ENCODE measurements around the gene WNT16. TPM values are rescaled to one million over a fixed set of nuclear protein-coding genes. Genes with fewer than 3 reads are reported as not detected.

The WNT16 gene
- total RNA-seq, 1 donor from 2014 or later = not detected

DNA sequence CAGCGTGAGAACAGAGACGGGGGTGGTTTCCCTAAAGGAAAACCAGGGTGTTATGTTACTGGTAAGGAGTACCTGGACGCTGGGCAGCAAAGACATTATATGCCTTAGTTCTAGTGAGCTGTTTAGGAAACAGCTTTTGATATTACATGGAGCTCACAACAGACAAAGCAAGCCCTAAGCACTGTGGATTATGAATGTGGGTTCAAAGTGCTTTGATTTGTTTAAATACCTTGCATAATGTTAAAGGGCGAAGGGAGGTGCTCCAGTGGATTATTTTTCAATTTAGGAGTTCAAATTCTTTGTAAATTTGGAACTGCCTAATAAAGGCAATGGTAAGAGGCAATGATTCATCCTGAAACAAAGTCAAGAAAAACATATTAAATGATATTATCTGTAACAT, 13.8 kb downstream of the WNT16 start:
- intact Hi-C loops (cut with micrococcal nuclease) = no loop called here

DNA sequence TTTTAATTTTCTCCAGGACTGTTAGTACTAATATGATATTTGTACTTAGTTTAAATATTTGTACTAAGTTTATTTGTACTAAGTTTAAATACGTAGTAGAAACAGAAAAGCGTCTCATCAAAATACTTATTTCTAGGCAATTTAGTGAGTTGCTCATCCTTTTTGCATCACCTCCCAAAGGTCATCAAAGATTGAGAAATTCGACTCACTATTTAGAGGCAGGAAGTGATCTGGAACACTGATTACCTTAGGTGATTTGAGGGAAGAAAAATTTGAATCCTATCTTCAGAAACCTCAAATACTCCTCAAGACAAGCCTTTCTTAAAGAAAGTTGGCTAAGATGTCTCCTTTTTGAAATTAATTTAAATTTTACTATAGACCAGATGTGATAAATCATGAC, 14.5 kb downstream of the WNT16 start:
- intact Hi-C loops (cut with micrococcal nuclease) = no loop called here

GRCh38 chr7:121344093-121344492, 15.3 kb downstream of the WNT16 start:
- intact Hi-C loops (cut with micrococcal nuclease) = no loop called here

DNA sequence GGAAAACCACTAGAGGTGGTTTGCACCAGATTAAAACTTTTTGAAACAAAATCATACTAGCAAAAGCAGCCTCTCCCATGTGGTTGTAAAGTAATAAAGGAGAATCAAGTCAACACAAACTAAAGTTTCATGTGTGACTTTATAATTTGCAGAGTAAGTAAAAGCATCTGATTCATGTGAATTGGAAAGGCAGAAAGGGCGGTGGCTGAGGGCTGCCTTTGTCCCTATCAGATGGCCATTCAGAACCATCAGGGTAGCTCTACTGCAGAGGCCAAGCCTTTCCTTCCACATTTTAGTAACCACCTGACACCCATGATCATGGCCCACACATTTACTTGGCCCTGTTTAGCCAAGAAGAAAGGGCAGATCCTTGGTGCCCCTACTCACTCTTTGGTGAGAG, 15.7 kb downstream of the WNT16 start:
- intact Hi-C loops (cut with micrococcal nuclease) = no loop called here

- intact Hi-C loops (cut with micrococcal nuclease) = no loop called here
Observed at GRCh38 chr7:121351682-121352081, 22.9 kb downstream of the WNT16 start.

DNA sequence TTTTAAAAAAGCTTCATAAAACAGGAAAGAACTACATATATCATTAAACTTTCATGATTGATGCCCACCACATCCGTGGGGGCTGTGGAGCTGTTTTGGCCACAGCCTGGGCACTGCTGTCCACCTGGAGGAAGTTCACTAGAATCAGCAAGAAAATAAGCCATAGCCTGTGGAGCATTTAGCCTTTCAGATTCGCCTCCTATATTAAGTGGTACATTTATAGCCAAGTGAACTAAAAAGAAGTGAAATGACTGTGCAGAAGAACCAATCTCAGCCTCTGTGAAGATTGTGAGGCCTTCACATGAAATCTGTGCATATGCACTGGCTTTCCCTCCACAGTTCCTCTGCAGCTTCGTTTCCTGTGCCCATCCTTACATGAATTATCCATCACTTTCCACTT, 23.5 kb downstream of the WNT16 start:
- intact Hi-C loops (cut with micrococcal nuclease) = no loop called here

- intact Hi-C loops (cut with micrococcal nuclease) = no loop called here
Observed at GRCh38 chr7:121355574-121355973, 26.8 kb downstream of the WNT16 start.

GRCh38 chr7:121360564-121360963, 31.8 kb downstream of the WNT16 start:
- intact Hi-C loops (cut with micrococcal nuclease) = no loop called here

GRCh38 chr7:121366852-121367431, 38.1 kb downstream of the WNT16 start:
- intact Hi-C loops (cut with micrococcal nuclease) = loop anchor here (1.0 to 5.0 kb wide), 6 partner anchors 28 to 627 kb away; partner anchors contain the start of gene ING3

GRCh38 chr7:121369462-121369861, 40.7 kb downstream of the WNT16 start:
- intact Hi-C loops (cut with micrococcal nuclease) = loop anchor here (5.0 kb wide), 1 partner anchor 417 kb away; the partner anchor contains the start of gene ING3

DNA sequence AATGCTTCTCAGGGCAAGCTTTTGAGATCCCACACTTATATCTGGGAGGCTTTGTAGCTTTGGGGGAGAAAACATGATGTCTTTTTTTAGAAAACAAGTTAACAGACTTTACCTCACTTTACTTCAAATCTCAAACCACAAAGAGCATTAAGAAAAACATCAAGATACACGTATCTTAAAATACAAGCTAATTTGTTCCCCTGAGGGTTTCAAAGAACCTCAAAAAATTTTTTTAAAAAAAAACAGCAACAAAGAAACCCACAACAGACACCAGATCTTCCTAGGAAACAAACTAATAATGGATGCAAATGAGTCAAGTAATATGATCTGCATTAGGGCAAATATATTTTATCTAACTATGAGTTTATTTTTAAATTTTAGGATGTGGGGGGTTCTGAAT, 42.6 kb downstream of the WNT16 start:
- intact Hi-C loops (cut with micrococcal nuclease) = no loop called here

DNA sequence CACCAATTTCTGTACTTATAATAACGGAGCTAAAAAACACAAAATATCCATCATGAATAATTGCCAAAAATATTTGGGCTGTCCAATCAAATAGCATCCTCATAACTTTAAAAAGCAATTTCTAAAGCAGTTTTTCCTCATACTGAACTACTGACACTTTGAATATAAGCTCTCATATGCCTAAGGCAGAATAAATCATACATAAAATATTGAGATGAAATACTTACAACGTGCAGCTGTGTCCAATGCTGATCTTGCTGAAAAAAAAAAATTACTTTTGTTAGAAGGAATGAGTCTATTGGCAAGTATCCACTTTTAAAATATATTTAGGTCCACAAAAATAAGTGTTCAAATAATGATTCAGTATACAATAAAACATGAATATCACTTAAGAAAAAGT, 43.1 kb downstream of the WNT16 start:
- intact Hi-C loops (cut with micrococcal nuclease) = no loop called here

GRCh38 chr7:121372376-121373010, 43.7 kb downstream of the WNT16 start:
- intact Hi-C loops (cut with micrococcal nuclease) = loop anchor here (1.0 kb wide), 1 partner anchor 10 kb away; no protein-coding TSS in a partner anchor

- intact Hi-C loops (cut with micrococcal nuclease) = loop anchor here (1.0 kb wide), 1 partner anchor 9 kb away; no protein-coding TSS in a partner anchor
Observed at GRCh38 chr7:121373177-121373576, 44.4 kb downstream of the WNT16 start.

GRCh38 chr7:121376979-121377378, 48.2 kb downstream of the WNT16 start:
- intact Hi-C loops (cut with micrococcal nuclease) = no loop called here

DNA sequence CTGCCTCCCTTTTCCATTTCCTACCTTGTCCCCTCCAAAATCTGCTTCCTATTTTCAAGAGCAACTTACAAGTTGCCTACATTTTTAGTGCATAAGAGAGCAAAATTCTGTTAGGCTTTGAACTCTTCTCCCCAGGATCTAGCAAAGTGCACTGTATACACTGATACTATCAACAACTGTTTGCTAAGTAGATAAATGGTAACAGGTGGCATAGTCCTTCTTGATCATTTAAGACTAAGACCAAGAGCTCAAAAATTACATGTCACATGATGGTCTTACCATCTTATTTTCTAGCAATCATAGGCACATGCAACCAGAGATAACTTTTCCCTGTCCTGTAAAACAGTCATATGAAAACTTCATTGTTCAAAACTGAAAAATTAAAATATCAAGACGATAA, 51.1 kb downstream of the WNT16 start:
- intact Hi-C loops (cut with micrococcal nuclease) = no loop called here

- intact Hi-C loops (cut with micrococcal nuclease) = loop anchor here (1.0 kb wide), 1 partner anchor 9 kb away; no protein-coding TSS in a partner anchor
Observed at GRCh38 chr7:121382473-121382872, 53.7 kb downstream of the WNT16 start.

DNA sequence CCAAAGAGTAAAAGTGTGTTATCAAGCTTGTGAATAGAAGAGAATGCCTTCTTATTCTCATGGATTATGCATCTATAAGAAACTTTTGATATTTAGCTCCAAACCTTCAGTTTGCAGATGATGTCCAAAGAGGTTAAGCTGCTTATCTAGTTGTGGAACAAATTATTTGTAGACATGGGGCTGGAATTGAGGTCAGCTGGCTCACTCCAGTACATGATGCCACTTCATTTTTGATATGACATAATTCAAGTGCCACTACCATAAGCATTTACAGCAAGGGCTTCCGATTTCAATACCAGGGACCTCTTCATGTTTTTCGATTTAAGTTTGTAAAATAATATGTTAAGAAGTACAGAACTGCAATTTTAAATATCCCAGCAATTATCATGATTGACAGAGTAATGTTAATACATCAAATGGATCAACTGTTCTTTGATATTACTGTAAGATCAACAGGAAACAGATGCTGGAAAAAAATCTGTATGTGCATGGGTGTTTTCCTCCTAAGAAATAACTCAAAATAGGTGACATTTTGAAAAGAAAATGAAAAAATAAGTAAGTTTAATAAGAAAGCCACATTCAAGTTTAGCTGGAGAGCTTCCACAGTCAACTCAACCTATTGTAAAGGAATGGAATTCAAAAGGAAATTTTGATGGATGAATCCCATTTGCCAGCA, 54.6 kb downstream of the WNT16 start:
- intact Hi-C loops (cut with micrococcal nuclease) = no loop called here

- intact Hi-C loops (cut with micrococcal nuclease) = no loop called here
Observed at GRCh38 chr7:121384265-121384664, 55.5 kb downstream of the WNT16 start.

- intact Hi-C loops (cut with micrococcal nuclease) = loop anchor here (1.0 kb wide), 1 partner anchor 10 kb away; no protein-coding TSS in a partner anchor
Observed at GRCh38 chr7:121385056-121385799, 56.4 kb downstream of the WNT16 start.

GRCh38 chr7:121385800-121386179, 57.0 kb downstream of the WNT16 start:
- intact Hi-C loops (cut with micrococcal nuclease) = loop anchor here (1.0 kb wide), 1 partner anchor 10 kb away; no protein-coding TSS in a partner anchor

- intact Hi-C loops (cut with micrococcal nuclease) = no loop called here
Observed at GRCh38 chr7:121388950-121389349, 60.1 kb downstream of the WNT16 start.
